Ishikawa (cell line): Measurements from ENCODE around the gene EFEMP2.
A peak's percentile ranks its signal among the peaks of the same experiment; 100 is the strongest.

Source experiments
- CEBPB ChIP-seq: IDR thresholded peaks from 2 replicates; pipeline ENCODE4 v1.6.1; 2012
- CREB1 ChIP-seq: IDR thresholded peaks from 2 replicates; pipeline ENCODE4 v1.6.1; 2012; ENCODE audit warnings: low read depth
- EGR1 ChIP-seq: IDR thresholded peaks from 2 replicates; pipeline ENCODE4 v1.6.1; 2012
- EP300 ChIP-seq: IDR thresholded peaks from 2 replicates; pipeline ENCODE4 v1.6.1; 2012; ENCODE audit warnings: borderline replicate concordance
- FOXM1 ChIP-seq: IDR thresholded peaks from 2 replicates; pipeline ENCODE4 v1.6.1; 2012; ENCODE audit warnings: low read depth, borderline replicate concordance
- NFIC ChIP-seq: IDR thresholded peaks from 2 replicates; pipeline ENCODE4 v1.6.1; 2012
- RAD21 ChIP-seq: IDR thresholded peaks from 2 replicates; pipeline ENCODE4 v1.6.1; 2012; ENCODE audit warnings: low read depth
- REST ChIP-seq: IDR thresholded peaks from 2 replicates; pipeline ENCODE4 v1.6.1; 2012; ENCODE audit warnings: low read depth, mild to moderate bottlenecking
- TAF1 ChIP-seq: IDR thresholded peaks from 2 replicates; pipeline ENCODE4 v1.6.1; 2012; ENCODE audit warnings: low read depth, mild to moderate bottlenecking
- TCF12 ChIP-seq: IDR thresholded peaks from 2 replicates; pipeline ENCODE4 v1.6.1; 2012; ENCODE audit warnings: low read depth
- TEAD4 ChIP-seq: IDR thresholded peaks from 2 replicates; pipeline ENCODE4 v1.6.1; 2012
- USF1 ChIP-seq: IDR thresholded peaks from 2 replicates; pipeline ENCODE4 v1.6.1; 2012
- YY1 ChIP-seq: IDR thresholded peaks from 2 replicates; pipeline ENCODE4 v1.6.1; 2012; ENCODE audit warnings: low read depth
- ZBTB7A ChIP-seq: IDR thresholded peaks from 2 replicates; pipeline ENCODE4 v1.6.1; 2012; ENCODE audit warnings: low read depth
- TF ChIP-seq, protein P1 (sequence below): IDR thresholded peaks from 2 replicates; pipeline ENCODE4 v1.6.1; 2012

EFEMP2 gene

DNA sequence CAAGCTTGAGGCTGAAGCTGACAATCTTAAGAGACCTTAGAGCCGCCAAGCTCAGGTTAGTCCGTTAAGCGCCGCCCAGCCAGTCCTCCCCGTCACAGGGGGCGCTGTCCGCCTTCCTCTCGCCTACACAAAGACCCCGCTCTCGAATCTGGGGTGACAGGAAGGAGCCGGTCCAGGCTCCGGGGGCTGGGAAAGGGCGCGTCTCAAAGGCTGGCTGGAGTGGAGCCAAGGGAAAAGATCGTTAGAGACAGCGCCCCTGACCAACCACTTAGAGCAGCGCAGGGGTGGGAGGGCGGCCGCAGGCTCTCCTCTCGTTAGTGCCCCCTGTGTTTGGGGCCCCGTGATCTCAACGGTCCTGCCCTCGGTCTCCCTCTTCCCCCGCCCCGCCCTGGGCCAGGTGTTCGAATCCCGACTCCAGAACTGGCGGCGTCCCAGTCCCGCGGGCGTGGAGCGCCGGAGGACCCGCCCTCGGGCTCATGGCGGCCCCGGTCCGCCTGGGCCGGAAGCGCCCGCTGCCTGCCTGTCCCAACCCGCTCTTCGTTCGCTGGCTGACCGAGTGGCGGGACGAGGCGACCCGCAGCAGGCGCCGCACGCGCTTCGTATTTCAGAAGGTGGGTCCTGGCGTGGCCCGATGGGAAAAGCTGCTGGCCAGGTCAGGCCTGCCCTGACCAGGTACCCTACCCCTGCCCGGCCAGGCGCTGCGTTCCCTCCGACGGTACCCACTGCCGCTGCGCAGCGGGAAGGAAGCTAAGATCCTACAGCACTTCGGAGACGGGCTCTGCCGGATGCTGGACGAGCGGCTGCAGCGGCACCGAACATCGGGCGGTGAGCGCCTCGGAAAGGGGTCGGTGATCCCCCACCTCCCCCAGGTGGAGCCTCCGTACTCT is 12.1 kb downstream of the EFEMP2 start, which contains the start of gene MUS81:
Gene MUS81 (plus strand): TSS at position 156 of the 887 bp plus-strand sequence. CDS start 321 bp downstream, at position 477.
- peak; percentile 76 for TF ChIP-seq TAF1
- peak; percentile 22; the same call in 1 of the 2 replicates for TF ChIP-seq USF1
- peak; percentile 37 for TF ChIP-seq EGR1
- TF ChIP-seq FOXM1 = no peak
- no peak; the same call in 1 of the 2 replicates for TF ChIP-seq EP300
- TF ChIP-seq TEAD4 = no peak
- peak; percentile 60 for TF ChIP-seq ZBTB7A
- TF ChIP-seq, protein P1, sequence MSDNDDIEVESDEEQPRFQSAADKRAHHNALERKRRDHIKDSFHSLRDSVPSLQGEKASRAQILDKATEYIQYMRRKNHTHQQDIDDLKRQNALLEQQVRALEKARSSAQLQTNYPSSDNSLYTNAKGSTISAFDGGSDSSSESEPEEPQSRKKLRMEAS = peak; percentile 44
- peak; percentile 87 for TF ChIP-seq NFIC
- TF ChIP-seq CEBPB = no peak
- no peak for TF ChIP-seq CREB1
- no peak; the same call in none of the 2 replicates for TF ChIP-seq TCF12
- peak; percentile 83 for TF ChIP-seq YY1
- peak; percentile 8; the same call in 1 of the 2 replicates for TF ChIP-seq RAD21
- no peak for TF ChIP-seq REST

GRCh38 chr11:65859812-65860277 is 12.8 kb downstream of the EFEMP2 start:
- TF ChIP-seq CEBPB (no peak), FOXM1 (no peak)

DNA sequence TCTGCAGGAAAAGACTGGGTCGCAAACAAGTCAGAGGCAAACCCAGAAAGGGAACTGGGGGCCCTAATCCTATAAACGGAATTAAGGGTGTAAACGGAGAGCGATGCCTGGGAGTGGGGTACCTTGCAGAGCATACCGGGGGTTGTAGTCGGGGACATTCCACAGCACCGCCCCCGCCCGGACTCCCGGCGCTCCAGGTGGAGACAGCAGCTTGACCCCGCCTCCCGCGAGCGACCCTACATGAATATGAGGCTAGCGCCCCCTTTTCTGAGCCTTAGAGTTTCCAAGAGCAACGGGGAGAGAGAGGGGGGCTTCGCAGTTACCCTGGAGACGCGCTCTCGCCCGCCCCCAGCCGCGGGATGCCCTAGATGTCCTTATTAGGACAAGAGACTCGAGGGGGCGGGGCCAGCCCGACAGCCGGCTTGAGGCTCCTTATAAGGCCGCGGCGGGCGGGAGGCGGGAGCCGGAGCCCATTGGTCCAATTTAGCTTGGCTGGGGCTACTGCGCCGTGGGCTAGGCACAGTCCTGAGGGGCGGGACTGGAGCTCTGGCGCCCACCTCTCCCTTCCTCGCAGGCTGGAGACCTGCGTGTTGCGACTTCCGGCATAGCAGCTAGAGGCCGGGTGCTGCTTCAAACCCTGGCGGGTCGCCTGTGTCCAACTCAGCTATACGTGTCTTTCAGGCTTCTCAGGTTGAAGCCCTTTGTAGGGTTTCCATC is 13.3 kb downstream of the EFEMP2 start:
- TF ChIP-seq EGR1 (peak; percentile 78), EP300 (peak; percentile 68), RAD21 (no peak), TAF1 (peak; percentile 62), CEBPB (no peak), TEAD4 (0 out of 2 replicates have a peak, but pooled peaks have one; percentile 38), YY1 (no peak), USF1 (no peak; the same call in 1 of the 2 replicates), ZBTB7A (0 out of 2 replicates have a peak, but pooled peaks have one; percentile 77)

DNA sequence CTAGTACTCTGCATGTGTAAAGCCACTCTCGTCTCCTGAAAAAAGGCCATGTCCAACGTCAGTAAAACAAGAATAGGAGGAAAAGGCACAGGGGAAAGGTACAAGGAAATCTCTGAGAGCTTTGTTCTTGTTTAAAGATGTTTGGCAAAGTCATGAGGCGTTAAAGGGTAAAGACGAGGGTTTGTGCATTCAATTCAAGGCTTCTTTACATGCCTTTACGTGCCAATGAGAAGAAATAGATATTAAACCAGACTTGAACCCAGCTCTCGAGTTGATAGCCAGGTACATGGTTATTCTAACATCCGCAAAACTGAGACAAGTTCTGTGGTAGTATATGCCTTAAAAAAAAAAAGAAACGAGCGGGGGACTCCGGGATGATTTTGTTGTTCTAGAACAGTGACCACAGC is 13.9 kb downstream of the EFEMP2 start:
- TF ChIP-seq NFIC = no peak
- no peak for TF ChIP-seq RAD21
- TF ChIP-seq USF1 = no peak
- TF ChIP-seq EP300 = no peak
- TF ChIP-seq TCF12 = no peak
- no peak for TF ChIP-seq EGR1
- TF ChIP-seq FOXM1 = no peak
- no peak for TF ChIP-seq CEBPB
- no peak for TF ChIP-seq CREB1
- no peak for TF ChIP-seq TEAD4

DNA sequence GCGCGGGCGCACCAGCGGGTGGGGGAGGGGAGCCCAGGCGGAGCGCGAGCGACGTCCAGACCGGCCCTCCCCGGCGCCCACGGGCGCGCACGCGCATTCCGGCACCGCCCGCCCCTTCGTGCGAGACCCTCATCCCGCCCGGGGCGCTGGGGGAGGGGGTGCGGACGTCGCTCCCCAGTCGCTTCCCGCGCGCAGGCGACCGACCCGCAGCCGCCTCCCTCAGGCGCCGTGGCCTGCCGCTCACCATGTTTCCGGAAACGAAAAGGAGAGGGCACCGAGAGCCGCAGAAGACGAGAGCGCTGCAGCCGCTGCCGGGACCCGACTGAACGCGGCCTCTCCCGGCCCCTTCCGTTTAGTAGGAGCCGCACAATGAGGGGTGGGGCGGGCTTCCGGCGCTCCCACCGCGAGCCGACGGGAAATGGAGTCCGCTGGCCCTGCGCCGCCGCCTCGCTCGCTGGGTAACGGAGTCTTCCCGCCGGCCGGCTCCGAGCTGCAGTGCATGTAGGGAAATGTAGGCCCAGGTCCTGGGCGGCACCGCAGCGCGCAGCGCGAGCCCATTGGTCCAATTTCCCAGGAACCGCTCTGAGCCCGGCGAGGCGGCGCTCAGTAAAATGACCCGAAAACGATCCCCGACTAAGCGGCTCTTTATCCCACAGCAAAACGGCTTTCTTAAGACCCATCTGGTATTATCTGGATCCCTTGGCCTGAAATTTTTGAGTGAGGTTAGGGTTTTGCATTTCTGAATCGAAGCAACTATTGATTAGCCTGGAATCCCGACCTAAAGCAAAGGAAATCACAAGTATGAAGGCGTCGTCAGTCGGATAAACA is 14.5 kb downstream of the EFEMP2 start, which contains the start of gene CFL1:
Gene CFL1 (minus strand): TSS at position 328 of the 828 bp plus-strand sequence. CDS start 81 bp downstream, at position 247.
- TF ChIP-seq TEAD4 (peak; percentile 27; the same call in 1 of the 2 replicates), NFIC (peak; percentile 45; the same call in 1 of the 2 replicates), YY1 (peak; percentile 55), FOXM1 (no peak), REST (no peak), EGR1 (peak; percentile 54; the same call in 1 of the 2 replicates), EP300 (peak; percentile 20; the same call in 1 of the 2 replicates), CREB1 (no peak), TCF12 (peak; percentile 76), CEBPB (no peak), TAF1 (peak; percentile 96), USF1 (peak; percentile 45), ZBTB7A (no peak), RAD21 (no peak)
- TF ChIP-seq, protein P1 = no peak; the same call in none of the 2 replicates
